A549 (cell line): ENCODE data around the gene ADARB1. TPM values are rescaled to one million over a fixed set of nuclear protein-coding genes. Genes with fewer than 3 reads are reported as not detected.

Experiments used
- ATAC-seq, 2 experiments: fragments of 200-7000 bp in 1 of 2; fragments of >200 bp in 1 of 2; cut with Nextera tagmentation in 1 of 2; cut with Tn5 transposase in 1 of 2; 3 replicates each; pipeline versions ENCODE4 v1.8.0 to v1.9.1; 2018 to 2020; ENCODE audit warnings: mild to moderate bottlenecking in 1 of 2, moderate library complexity in 1 of 2
- CTCF ChIA-PET: fragments of 300-600 bp; sonication (Branson Sonifier 250); formaldehyde crosslinking; extraction: SDS; loops from one replicate; lab custom pipeline; 2021; ENCODE audit warnings: antibody characterized with exemption, inconsistent platforms; lab: Yijun Ruan, JAX
- POLR2A ChIA-PET: fragments of 350-600 bp; formaldehyde crosslinking; extraction: SDS; loops from one replicate; lab custom pipeline; 2021; ENCODE audit warnings: antibody characterized with exemption, inconsistent platforms; lab: Yijun Ruan, JAX
- DNase-seq, 2 experiments: peaks; one replicate each; pipeline versions ENCODE4 v3.0.0 to v3.0.0-alpha.2; 2011 to 2016; ENCODE audit warnings: low read depth in 1 of 2, low spot score in 1 of 2
- FAIRE-seq: peaks from 2 replicates; lab custom pipeline; 2011; peaks lifted over from hg19 to GRCh38; lab: Jason Lieb, UNC
- H3K27ac ChIP-seq, 2 experiments: fragments of >200 bp; sonication (Bioruptor Twin); formaldehyde crosslinking; 3 replicates each; pipeline ENCODE4 v1.5.1; 2016 to 2017
- H3K4me1 ChIP-seq: fragments of >200 bp; sonication (Bioruptor Twin); formaldehyde crosslinking; 3 replicates; pipeline ENCODE4 v1.6.1; 2016
- H3K4me2 ChIP-seq: fragments of >200 bp; sonication (Bioruptor Twin); formaldehyde crosslinking; 3 replicates; pipeline ENCODE4 v1.6.1; 2016
- H3K4me3 ChIP-seq: fragments of >200 bp; sonication (Bioruptor Twin); formaldehyde crosslinking; 3 replicates; pipeline ENCODE4 v1.5.1; 2016
- H3K9me3 ChIP-seq: fragments of >200 bp; sonication (Bioruptor Twin); formaldehyde crosslinking; 3 replicates; pipeline ENCODE4 v1.6.1; 2016
- CBX2 ChIP-seq: fragments of 200-600 bp; sonication (generic); IDR thresholded peaks from 2 replicates; pipeline ENCODE4 v1.6.1; 2016; ENCODE audit warnings: low read depth, mild to moderate bottlenecking, borderline replicate concordance
- CBX8 ChIP-seq: fragments of 200-600 bp; sonication (generic); IDR thresholded peaks from 2 replicates; pipeline ENCODE4 v1.6.1; 2016
- CEBPB ChIP-seq, 2 experiments: fragments of >200 bp in 1 of 2; sonication (Bioruptor Twin) in 1 of 2; formaldehyde crosslinking in 1 of 2; IDR thresholded peaks; 2 replicates each; pipeline ENCODE4 v1.6.1; 2012 to 2016
- CHD2 ChIP-seq: fragments of 150-350 bp; IDR thresholded peaks from 2 replicates; pipeline ENCODE4 v1.6.1; 2014; ENCODE audit warnings: low read length; ENCODE audit not compliant: partially characterized antibody
- EHF ChIP-seq: fragments of 250-450 bp; sonication (Bioruptor Pico); IDR thresholded peaks from 2 replicates; pipeline ENCODE4 v1.5.0; 2020; ENCODE audit warnings: mild to moderate bottlenecking
- EHMT2 ChIP-seq: fragments of 200-600 bp; sonication (generic); IDR thresholded peaks from 2 replicates; pipeline ENCODE4 v1.6.1; 2016; ENCODE audit warnings: antibody characterized with exemption, low read depth, mild to moderate bottlenecking, moderate library complexity
- EP300 ChIP-seq, 2 experiments: fragments of >200 bp; sonication (Bioruptor Twin); formaldehyde crosslinking; IDR thresholded peaks; 2 replicates in 1 of 2; 3 replicates in 1 of 2; pipeline ENCODE4 v1.6.1; 2016 to 2017
- FOSB ChIP-seq: fragments of 250-450 bp; sonication (Bioruptor Pico); IDR thresholded peaks from 2 replicates; pipeline ENCODE4 v1.5.0; 2020; ENCODE audit warnings: mild to moderate bottlenecking, moderate library complexity
- FOSL2 ChIP-seq, 2 experiments: fragments of 450-650 bp in 1 of 2; fragments of >200 bp in 1 of 2; sonication (Bioruptor Twin) in 1 of 2; formaldehyde crosslinking; IDR thresholded peaks; 2 replicates each; pipeline versions ENCODE4 v1.5.0 to v1.6.1; 2016 to 2020; ENCODE audit warnings: mild to moderate bottlenecking in 1 of 2, moderate library complexity in 1 of 2
- HDAC2 ChIP-seq: fragments of 200-600 bp; sonication (generic); IDR thresholded peaks from 2 replicates; pipeline ENCODE4 v1.6.1; 2016
- HOXA7 ChIP-seq: fragments of 250-450 bp; sonication (Bioruptor Pico); IDR thresholded peaks from 2 replicates; pipeline ENCODE4 v1.5.0; 2020; ENCODE audit warnings: mild to moderate bottlenecking, moderate library complexity
- HOXB13 ChIP-seq: fragments of 250-450 bp; sonication (Bioruptor Pico); IDR thresholded peaks from 2 replicates; pipeline ENCODE4 v1.5.0; 2020; ENCODE audit warnings: low read depth, mild to moderate bottlenecking, moderate library complexity
- HOXB5 ChIP-seq: fragments of 250-450 bp; sonication (Bioruptor Pico); IDR thresholded peaks from 2 replicates; pipeline ENCODE4 v1.5.0; 2020; ENCODE audit warnings: mild to moderate bottlenecking, moderate library complexity
- KDM1A ChIP-seq: fragments of 200-600 bp; sonication (generic); IDR thresholded peaks from 2 replicates; pipeline ENCODE4 v1.6.1; 2016; ENCODE audit warnings: low read depth, mild to moderate bottlenecking
- MAFK ChIP-seq: fragments of 450-650 bp; IDR thresholded peaks from 2 replicates; pipeline ENCODE4 v1.6.1; 2014; ENCODE audit not compliant: partially characterized antibody
- NFE2L2 ChIP-seq: fragments of 150-350 bp; conservative IDR thresholded peaks from 2 replicates; pipeline ENCODE4 v1.6.1; 2014; ENCODE audit warnings: low read length
- NPAS2 ChIP-seq: fragments of 250-450 bp; sonication (Bioruptor Pico); IDR thresholded peaks from 2 replicates; pipeline ENCODE4 v1.8.0; 2022; ENCODE audit warnings: mild to moderate bottlenecking, moderate library complexity, borderline replicate concordance
- POLR2AphosphoS2 ChIP-seq: conservative IDR thresholded peaks from 2 replicates; pipeline ENCODE4 v1.6.1; 2012; ENCODE audit warnings: low read length, improper control_type of control experiment, inconsistent platforms
- RAD21 ChIP-seq, 2 experiments: fragments of >200 bp in 1 of 2; sonication (Bioruptor Twin) in 1 of 2; formaldehyde crosslinking in 1 of 2; IDR thresholded peaks in 1 of 2; conservative IDR thresholded peaks in 1 of 2; 2 replicates in 1 of 2; 3 replicates in 1 of 2; pipeline ENCODE4 v1.6.1; 2012 to 2018; ENCODE audit warnings: inconsistent platforms in 1 of 2
- RARB ChIP-seq: fragments of 250-450 bp; sonication (Bioruptor Pico); IDR thresholded peaks from 2 replicates; pipeline ENCODE4 v1.8.0; 2021; ENCODE audit warnings: mild to moderate bottlenecking, moderate library complexity
- RFX5 ChIP-seq: fragments of 450-650 bp; IDR thresholded peaks from 2 replicates; pipeline ENCODE4 v1.7.1; 2014; ENCODE audit warnings: antibody characterized with exemption, mild to moderate bottlenecking, moderate library complexity
- SMC3 ChIP-seq: fragments of >200 bp; sonication (Bioruptor Twin); formaldehyde crosslinking; IDR thresholded peaks from 3 replicates; pipeline ENCODE4 v1.6.1; 2018; ENCODE audit warnings: inconsistent platforms
- ZFP36 ChIP-seq: fragments of 450-650 bp; IDR thresholded peaks from 2 replicates; pipeline ENCODE4 v1.6.1; 2014; ENCODE audit warnings: borderline replicate concordance; ENCODE audit not compliant: partially characterized antibody
- ZSCAN20 ChIP-seq: fragments of 250-450 bp; sonication (Bioruptor Pico); IDR thresholded peaks from 2 replicates; pipeline ENCODE4 v1.8.0; 2022; ENCODE audit warnings: mild to moderate bottlenecking, moderate library complexity
- WGBS: methylation state at CpG from one replicate; pipeline ENCODE4 v1.1.6; 2017; ENCODE audit errors: missing lambda C conversion rate; 5-methylcytosine and 5-hydroxymethylcytosine counted together
- polyA plus RNA-seq, 4 experiments: library from polyadenylated mRNA; depleted of rRNA in 3 of 4; stranded (reverse); fragments of >200 nt; fragmentation: RNase III in 1 of 4; extraction: RNeasy Plus Mini Kit Qiagen cat#74134 plus additional on column Dnase treatment in 1 of 4; gene quantifications; 2 replicates in 3 of 4; 3 replicates in 1 of 4; pipeline ENCODE4 v1.2.3, GENCODE V29; 2011 to 2017
- TF ChIP-seq, protein P1 (sequence below): IDR thresholded peaks from 2 replicates; pipeline ENCODE4 v1.6.1; 2012
- TF ChIP-seq, protein P2 (sequence below): fragments of 200-600 bp; sonication (generic); IDR thresholded peaks from 2 replicates; pipeline ENCODE4 v1.6.1; 2016; ENCODE audit warnings: antibody characterized with exemption, mild to moderate bottlenecking, moderate library complexity
- TF ChIP-seq, protein P3 (sequence below): fragments of 250-450 bp; sonication (Bioruptor Pico); IDR thresholded peaks from 2 replicates; pipeline ENCODE4 v1.5.0; 2021; ENCODE audit warnings: mild to moderate bottlenecking, moderate library complexity, borderline replicate concordance

The ADARB1 gene
- polyA plus RNA-seq, 2 of the 4 experiments (the other 2 are of a cell fraction): 3.2 to 5.7 TPM

DNA sequence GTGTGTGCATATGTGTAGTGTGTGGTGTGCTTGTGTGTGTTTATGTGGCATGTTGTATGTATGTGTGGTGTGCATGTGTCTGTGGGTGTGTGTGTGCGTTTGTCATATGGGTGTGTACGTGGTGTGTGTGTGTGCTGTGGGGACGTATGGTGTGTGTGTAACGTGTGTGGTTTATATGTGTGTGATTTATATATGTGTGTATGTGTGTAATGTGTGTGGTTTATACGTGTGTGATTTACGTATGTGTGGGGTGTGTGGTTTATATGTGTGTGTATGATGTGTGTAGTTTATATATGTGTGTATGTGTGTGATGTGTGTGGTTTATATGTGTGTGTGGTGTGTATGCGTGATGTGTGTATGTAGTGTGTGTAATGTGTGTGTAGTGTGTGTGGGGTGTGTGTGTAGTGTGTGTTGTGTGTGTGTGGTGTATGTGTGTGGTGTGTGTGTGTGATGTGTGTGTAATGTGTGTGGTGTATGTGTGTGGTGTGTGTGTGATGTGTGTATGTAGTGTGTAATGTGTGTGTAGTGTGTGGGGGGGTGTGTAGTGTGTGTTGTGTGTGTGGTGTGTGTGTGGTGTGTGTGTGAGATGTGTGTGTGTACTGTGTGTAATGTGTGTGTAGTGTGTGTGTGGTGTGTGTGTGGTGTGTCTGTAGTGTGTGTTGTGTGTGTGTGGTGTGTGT lies 32.3 kb upstream of the ADARB1 start:
- POLR2A ChIA-PET: no interaction called here
- ATAC-seq (no peak), FAIRE-seq (no peak), DNase-seq (no peak)
- no peak overlapping the region for H3K4me2 ChIP-seq
- no peak overlapping the region for H3K4me3 ChIP-seq
- WGBS: 75% methylated on average over 7 of the region's 7 CpGs
- no peak overlapping the region; a peak in 2 of 6 replicates for H3K27ac ChIP-seq
- no peaks in the 10 kb centered on the region for H3K9me3 ChIP-seq
- H3K4me1 ChIP-seq: no peaks in the 10 kb centered on the region
- CTCF ChIA-PET: no interaction called here
- TF ChIP-seq RFX5: no peak
- TF ChIP-seq, protein P1, sequence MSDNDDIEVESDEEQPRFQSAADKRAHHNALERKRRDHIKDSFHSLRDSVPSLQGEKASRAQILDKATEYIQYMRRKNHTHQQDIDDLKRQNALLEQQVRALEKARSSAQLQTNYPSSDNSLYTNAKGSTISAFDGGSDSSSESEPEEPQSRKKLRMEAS: no peak
- TF ChIP-seq POLR2AphosphoS2: no peak
- no peak for TF ChIP-seq NFE2L2
- no peak for TF ChIP-seq MAFK
- no peak for TF ChIP-seq KDM1A
- TF ChIP-seq HOXB13 (CRISPR knock-in tag): no peak
- TF ChIP-seq CHD2: no peak
- no peak for TF ChIP-seq RARB (CRISPR knock-in tag)
- TF ChIP-seq EHF (CRISPR knock-in tag): no peak
- TF ChIP-seq CEBPB (IDR thresholded peaks at IDR 0.05): no peak
- TF ChIP-seq NPAS2 (CRISPR knock-in tag): no peak
- no peak for TF ChIP-seq EP300 (IDR thresholded peaks at IDR 0.05)
- no peak for TF ChIP-seq RAD21 (conservative IDR thresholded peaks at IDR 0.05 in 1 of 2, IDR thresholded peaks at IDR 0.05 in 1 of 2)
- no peak for TF ChIP-seq HOXB5 (CRISPR knock-in tag)

DNA sequence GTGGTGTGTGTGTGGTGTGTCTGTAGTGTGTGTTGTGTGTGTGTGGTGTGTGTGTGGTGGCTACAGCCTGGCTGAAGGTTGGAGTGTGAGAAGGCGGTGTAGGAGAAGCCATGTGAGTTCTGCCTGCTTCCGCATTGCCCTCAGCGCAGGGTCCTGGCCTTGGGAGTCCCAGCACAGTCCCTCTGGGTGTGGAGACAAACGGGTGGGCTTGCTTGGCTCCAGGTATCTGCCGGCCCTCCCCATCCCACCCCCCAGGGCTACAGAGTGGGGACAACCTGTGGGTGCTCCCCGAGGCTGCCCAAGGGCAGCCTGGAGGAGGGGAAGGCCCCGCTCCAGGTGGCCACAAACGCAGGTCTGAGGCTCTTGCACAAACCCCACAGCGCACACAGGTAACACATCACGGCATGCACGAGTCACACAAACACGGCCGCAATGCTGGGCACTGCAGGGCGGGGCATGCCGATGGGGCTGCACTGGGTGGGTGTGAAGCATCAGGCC lies 31.7 kb upstream of the ADARB1 start:
- 100% methylated on average over 2 of the region's 15 CpGs for WGBS
- TF ChIP-seq ZFP36 (no peak), CBX8 (no peak), HOXA7 (no peak), HDAC2 (no peak), FOSL2 (IDR thresholded peaks at IDR 0.05) (no peak), FOSL2 (CRISPR knock-in tag; IDR thresholded peaks at IDR 0.05) (no peak), HOXB13 (CRISPR knock-in tag) (no peak), ZSCAN20 (CRISPR knock-in tag) (no peak), CEBPB (IDR thresholded peaks at IDR 0.05) (no peak), FOSB (CRISPR knock-in tag) (no peak), CHD2 (no peak), CBX2 (no peak)
- TF ChIP-seq, protein P1: no peak
- CTCF ChIA-PET: no interaction called here
- no peak for DNase-seq
- FAIRE-seq: no peak
- Histone ChIP-seq H3K27ac (no peak overlapping the region), H3K4me1 (no peaks in the 10 kb centered on the region), H3K9me3 (peaks cover 5% of the 10 kb centered on the region; the same call in 1 of the 3 replicates), H3K4me3 (no peak overlapping the region), H3K4me2 (no peak overlapping the region)
- POLR2A ChIA-PET: no interaction called here
- ATAC-seq: no peak

DNA sequence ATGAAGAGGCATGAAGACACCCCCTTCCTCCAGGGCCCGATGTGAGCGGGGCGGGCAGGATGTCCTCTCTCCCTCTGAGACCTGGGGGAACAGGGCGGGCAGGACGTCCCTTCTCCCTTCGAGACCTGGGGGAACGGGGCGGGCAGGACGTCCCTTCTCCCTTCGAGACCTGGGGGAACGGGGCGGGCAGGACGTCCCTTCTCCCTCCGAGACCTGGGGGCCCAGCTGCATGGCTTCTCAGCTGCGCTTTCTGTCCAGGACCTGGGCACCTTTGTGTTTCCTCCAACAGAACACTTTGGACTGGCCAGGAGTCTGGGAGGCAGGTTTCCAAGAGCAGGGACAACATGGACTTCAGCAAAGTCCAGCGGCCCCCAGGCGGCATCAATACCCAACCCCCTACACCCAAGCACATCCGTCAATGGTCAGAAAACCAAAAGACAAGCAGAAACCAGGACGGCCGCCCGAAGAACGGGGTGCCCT lies 30.8 kb upstream of the ADARB1 start:
- H3K27ac ChIP-seq: no peak overlapping the region
- DNase-seq (no peak), ATAC-seq (no peak), FAIRE-seq (no peak)
- H3K4me2 ChIP-seq: no peak overlapping the region
- ChIA-PET POLR2A (no interaction called here), CTCF (interaction anchor here (2.5 kb wide), 1 partner anchor 11 kb away, joined by 6 read pairs; no protein-coding TSS in a partner anchor)
- 79% methylated on average over 13 of the region's 22 CpGs for WGBS
- no peak overlapping the region for H3K4me3 ChIP-seq
- H3K4me1 ChIP-seq: no peaks in the 10 kb centered on the region
- H3K9me3 ChIP-seq: peaks cover 8% of the 10 kb centered on the region; the same call in 1 of the 3 replicates
- TF ChIP-seq NFE2L2 (no peak), EHMT2 (no peak), CBX2 (no peak), SMC3 (no peak), CBX8 (no peak), CHD2 (no peak), FOSB (CRISPR knock-in tag) (no peak)
- TF ChIP-seq, protein P2, sequence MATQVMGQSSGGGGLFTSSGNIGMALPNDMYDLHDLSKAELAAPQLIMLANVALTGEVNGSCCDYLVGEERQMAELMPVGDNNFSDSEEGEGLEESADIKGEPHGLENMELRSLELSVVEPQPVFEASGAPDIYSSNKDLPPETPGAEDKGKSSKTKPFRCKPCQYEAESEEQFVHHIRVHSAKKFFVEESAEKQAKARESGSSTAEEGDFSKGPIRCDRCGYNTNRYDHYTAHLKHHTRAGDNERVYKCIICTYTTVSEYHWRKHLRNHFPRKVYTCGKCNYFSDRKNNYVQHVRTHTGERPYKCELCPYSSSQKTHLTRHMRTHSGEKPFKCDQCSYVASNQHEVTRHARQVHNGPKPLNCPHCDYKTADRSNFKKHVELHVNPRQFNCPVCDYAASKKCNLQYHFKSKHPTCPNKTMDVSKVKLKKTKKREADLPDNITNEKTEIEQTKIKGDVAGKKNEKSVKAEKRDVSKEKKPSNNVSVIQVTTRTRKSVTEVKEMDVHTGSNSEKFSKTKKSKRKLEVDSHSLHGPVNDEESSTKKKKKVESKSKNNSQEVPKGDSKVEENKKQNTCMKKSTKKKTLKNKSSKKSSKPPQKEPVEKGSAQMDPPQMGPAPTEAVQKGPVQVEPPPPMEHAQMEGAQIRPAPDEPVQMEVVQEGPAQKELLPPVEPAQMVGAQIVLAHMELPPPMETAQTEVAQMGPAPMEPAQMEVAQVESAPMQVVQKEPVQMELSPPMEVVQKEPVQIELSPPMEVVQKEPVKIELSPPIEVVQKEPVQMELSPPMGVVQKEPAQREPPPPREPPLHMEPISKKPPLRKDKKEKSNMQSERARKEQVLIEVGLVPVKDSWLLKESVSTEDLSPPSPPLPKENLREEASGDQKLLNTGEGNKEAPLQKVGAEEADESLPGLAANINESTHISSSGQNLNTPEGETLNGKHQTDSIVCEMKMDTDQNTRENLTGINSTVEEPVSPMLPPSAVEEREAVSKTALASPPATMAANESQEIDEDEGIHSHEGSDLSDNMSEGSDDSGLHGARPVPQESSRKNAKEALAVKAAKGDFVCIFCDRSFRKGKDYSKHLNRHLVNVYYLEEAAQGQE: no peak
- TF ChIP-seq, protein P3, sequence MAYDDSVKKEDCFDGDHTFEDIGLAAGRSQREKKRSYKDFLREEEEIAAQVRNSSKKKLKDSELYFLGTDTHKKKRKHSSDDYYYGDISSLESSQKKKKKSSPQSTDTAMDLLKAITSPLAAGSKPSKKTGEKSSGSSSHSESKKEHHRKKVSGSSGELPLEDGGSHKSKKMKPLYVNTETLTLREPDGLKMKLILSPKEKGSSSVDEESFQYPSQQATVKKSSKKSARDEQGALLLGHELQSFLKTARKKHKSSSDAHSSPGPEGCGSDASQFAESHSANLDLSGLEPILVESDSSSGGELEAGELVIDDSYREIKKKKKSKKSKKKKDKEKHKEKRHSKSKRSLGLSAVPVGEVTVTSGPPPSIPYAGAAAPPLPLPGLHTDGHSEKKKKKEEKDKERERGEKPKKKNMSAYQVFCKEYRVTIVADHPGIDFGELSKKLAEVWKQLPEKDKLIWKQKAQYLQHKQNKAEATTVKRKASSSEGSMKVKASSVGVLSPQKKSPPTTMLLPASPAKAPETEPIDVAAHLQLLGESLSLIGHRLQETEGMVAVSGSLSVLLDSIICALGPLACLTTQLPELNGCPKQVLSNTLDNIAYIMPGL (CRISPR knock-in tag): no peak
- TF ChIP-seq, protein P1: no peak
